Subcutaneous adipose tissue (tissue), 4 donors: ENCODE data around the gene DRD2. TPM values are rescaled to one million over a fixed set of nuclear protein-coding genes. Genes with fewer than 3 reads are reported as not detected.

Experiments used
- CTCF ChIP-seq: fragments of 450-650 bp; IDR thresholded peaks from one replicate; pipeline ENCODE4 v1.5.1; 2016; ENCODE audit warnings: low read depth, mild to moderate bottlenecking, control low read depth, antibody characterized with exemption, moderate library complexity
- total RNA-seq, 4 donors: library from RNA; depleted of rRNA; stranded (reverse); fragments of >200 nt; gene quantifications; one replicate each; pipeline ENCODE4 v1.1.0, GENCODE V29; 2016

Gene DRD2
- total RNA-seq, 4 donors from 2014 or later: not detected

GRCh38 chr11:113401718-113402117, 73.5 kb downstream of the DRD2 start:
- TF ChIP-seq CTCF: no peak

GRCh38 chr11:113400631-113401230, 74.5 kb downstream of the DRD2 start:
- no peak for TF ChIP-seq CTCF

GRCh38 chr11:113398669-113399430, 76.3 kb downstream of the DRD2 start:
- no peak for TF ChIP-seq CTCF

GRCh38 chr11:113397821-113398220, 77.4 kb downstream of the DRD2 start:
- TF ChIP-seq CTCF: no peak

- no peak for TF ChIP-seq CTCF
These were observed 78.0 kb downstream of the DRD2 start for GRCh38 chr11:113397212-113397611.

- TF ChIP-seq CTCF: no peak
These were observed 78.5 kb downstream of the DRD2 start for GRCh38 chr11:113396690-113397089.

GRCh38 chr11:113395782-113396336, 79.3 kb downstream of the DRD2 start:
- TF ChIP-seq CTCF: no peak
